HG03521 (cell line): ENCODE results near the gene TIGAR.

Experiments
- ATAC-seq: cut with Tn5 transposase; IDR thresholded peaks from one replicate; pipeline ENCODE4 v1.9.1; 2021; ENCODE audit warnings: mild to moderate bottlenecking, moderate library complexity; ENCODE audit not compliant: unreplicated experiment

TIGAR gene

GRCh38 chr12:4372653-4373052, 51.6 kb downstream of the TIGAR start:
- no peak for ATAC-seq

GRCh38 chr12:4375449-4375848, 54.4 kb downstream of the TIGAR start:
- no peak for ATAC-seq

DNA sequence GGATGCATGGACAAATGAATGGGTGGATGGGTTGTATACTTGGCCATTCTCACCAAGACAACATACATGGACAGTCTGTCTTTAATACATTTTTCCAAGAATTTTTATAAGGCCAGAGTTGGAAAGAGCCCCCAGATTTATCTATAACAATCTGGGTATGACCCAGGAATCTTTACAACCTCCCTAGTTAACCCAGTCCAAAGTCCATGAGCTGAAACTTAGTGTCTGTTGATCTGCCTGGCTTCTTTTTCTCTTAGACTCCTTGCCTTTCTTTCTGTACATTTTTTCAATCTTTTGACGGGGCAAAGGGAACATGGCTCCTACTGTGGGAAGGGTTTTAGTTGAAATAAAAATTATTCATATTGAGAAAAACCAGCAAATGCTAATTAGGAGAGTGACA, 57.8 kb downstream of the TIGAR start:
- no peak for ATAC-seq

DNA sequence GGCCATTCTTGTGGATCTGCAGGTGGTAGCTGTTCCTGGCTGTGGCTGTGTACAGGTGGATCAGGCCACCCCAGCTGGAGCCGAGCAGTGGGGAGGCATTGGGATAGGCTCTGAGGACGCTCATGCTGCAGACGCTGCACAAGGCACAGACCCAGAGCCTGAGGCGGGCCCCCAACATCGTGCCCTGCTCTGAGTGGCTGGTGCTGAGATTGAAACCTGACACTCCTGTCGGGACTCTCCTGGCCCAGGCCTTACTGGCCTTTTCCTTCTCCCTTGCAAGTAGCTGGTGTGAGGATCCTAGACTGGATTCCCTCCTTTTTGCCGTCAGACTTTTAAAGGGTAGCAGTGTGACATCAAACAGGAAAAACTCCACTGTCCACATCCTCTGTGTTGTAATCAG, 58.4 kb downstream of the TIGAR start, which contains the start of gene FGF23:
TSS of gene FGF23 (minus strand) at position 308 of the 400 bp plus-strand sequence. CDS start at position 178, 130 bp downstream.
- ATAC-seq = no peak

DNA sequence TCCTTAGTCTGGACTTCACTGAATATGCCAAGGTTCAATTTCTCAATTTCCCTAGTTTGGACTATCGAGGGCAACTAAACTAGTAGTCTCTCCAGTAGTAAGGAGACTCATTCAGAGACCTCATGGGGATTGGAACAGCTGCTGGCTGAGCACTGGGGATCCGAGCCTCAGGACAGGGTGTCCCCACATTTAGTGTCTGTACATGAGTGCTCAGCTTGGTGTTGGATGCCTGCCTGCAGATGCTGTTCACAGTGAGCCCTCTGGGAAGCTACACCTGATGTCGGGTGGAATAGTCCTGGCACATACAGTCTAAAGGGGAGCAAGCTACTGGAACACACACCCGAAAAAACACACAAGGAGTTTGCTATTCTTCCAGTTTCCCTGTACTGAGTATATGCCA, 59.3 kb downstream of the TIGAR start:
- no peak for ATAC-seq

DNA sequence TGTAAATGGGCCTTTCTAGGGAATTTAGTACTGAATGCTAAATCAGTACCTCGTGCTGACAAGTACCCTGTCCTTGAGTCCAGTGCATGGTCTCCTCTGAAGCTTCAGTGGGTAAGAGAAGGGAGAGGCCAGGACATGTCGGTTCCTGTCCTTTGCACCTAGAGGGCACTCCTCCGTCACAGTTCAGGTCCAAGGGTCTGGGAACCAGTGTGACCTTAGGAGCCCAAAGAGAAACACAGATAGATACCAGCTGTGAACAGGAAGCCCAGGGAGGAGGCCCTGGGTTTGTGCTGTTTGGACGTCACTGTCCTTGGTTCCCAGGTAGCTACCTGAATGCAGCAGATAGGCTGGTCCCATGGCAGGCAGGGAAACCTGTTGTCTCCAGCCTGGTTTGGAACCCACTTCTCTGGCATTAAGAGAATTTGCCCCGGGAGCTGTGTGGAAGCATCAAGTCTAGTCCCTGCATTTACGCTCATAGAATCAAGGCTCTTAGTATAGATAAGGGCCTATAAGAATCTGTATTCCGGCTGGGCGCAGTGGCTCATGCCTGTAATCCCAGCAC, 62.4 kb downstream of the TIGAR start:
- ATAC-seq = no peak

DNA sequence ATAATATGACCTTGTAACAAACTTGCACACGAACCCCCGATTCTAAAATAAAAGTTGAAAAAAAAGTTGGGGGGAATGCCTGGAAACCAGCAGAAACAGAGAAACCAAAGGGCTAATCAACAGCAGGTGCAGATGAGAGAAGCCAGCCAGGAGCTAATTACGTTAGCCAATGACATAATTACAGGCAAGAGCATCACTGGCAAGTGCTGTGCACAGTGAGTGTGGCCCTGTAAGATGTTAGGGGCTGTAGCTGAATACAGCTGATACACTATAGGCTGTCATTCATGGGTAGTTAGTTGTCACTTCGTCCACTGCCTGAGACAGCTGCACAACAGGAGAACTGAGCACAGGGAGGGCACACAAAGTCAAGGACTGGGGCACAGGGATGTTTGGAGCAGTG, 65.8 kb downstream of the TIGAR start:
- ATAC-seq = no peak

DNA sequence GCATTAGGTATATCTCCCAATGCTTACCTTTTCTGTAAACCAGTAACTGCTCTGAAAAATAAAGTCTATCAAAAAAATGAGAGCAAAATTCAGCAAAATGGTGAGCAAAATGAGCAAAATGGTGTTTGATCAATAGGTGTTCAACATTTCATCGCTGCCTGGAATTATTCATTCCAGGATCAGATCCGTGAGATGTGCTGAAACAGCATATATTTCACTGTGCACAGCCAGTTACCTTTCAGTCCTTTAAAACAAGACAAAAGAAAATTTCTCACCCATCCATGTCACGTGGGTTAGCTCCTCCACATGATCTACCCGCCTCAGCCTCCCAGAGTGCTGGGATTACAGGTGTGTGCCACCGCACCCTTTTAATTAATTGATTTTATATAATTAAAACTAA, 66.6 kb downstream of the TIGAR start:
- ATAC-seq = no peak

DNA sequence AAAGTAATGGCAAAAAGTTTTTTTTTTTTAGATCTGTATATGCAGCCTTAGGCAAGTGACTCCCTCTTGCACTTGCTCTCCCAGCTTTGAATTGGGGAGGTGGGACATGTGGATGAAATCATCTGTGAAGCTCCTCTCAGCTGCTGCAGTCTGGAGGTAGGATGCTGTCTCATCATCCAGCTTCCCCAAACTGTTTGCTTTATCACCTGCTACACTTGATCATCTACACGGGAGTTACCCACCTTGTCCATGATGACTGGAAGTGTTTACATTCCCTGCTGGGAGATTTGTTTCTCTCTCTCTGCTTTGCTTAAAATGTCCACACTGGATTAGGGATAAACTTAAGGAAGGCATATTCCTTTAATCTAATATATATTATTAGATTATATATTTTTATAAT, 67.0 kb downstream of the TIGAR start:
- no peak for ATAC-seq

- no peak for ATAC-seq
Observed at GRCh38 chr12:4388662-4389061, 67.6 kb downstream of the TIGAR start.

DNA sequence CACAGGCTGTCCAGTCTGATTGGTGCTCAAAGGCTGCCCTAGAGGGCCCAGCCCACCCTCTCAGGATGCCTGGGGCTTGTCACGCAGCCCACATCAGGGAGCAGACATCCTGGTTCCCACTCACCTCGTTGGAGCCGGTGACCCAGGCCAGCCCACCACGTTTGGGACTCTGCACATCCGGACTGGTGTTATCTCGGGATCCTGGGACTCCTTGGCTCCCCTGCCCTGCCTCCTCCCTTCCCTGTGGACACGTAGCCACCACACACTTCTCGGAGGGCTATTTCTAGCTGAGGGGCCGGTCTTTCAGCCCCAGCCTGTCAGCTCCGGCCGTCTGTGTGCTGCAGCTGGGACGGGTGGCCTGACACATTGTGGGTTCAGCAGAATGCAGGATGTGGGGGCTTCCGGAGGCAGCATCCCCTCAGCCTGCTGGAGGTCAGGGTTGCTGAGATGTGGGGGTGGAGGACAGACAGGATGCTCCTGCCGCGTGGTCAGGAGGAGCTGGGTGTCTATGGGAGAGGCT, 71.3 kb downstream of the TIGAR start:
- ATAC-seq = no peak

- no peak for ATAC-seq
Observed at GRCh38 chr12:4393211-4393610, 72.2 kb downstream of the TIGAR start.

GRCh38 chr12:4395818-4396217, 74.8 kb downstream of the TIGAR start:
- no peak for ATAC-seq

GRCh38 chr12:4401117-4401516, 80.1 kb downstream of the TIGAR start:
- ATAC-seq = no peak

GRCh38 chr12:4402996-4403395, 82.0 kb downstream of the TIGAR start:
- ATAC-seq = no peak
